ENCODE measurements around the gene MYZAP. TPM values are rescaled to one million over a fixed set of nuclear protein-coding genes. Genes with fewer than 3 reads are reported as not detected.

The MYZAP gene
- total and polyA plus RNA-seq, 10 donors, result 4.1 to 26.2 (median 13.8) TPM

DNA sequence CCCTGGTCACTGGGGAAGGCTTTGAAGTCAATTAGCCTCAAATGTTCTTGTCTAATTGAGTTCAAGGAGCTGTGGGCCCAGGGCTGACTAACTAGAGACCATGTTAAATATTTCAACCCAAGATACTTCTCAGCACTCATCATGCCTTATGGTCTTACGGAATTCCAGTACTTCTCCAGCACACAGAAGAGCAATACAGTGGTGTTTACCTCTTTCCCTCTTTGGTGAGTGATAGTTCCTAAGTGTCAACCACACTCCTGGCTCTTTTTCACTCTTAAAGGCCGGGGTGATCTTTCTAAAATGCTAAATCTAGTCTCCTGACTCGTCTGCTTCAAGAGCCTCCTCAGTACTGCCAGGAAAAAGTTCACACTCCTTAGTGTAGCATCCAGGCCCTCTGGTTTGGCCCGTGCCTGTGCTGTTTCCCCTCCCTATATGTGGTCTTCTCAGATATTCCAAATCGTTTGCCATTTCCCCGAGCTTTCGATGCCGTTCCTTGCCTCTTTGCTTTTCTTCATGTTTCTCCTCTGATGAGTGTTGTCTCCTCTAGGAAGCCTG is 4.7 kb downstream of the MYZAP start:
- H3K27ac ChIP-seq, result peak overlapping the region; percentile 27 to 85 (median 75)

DNA sequence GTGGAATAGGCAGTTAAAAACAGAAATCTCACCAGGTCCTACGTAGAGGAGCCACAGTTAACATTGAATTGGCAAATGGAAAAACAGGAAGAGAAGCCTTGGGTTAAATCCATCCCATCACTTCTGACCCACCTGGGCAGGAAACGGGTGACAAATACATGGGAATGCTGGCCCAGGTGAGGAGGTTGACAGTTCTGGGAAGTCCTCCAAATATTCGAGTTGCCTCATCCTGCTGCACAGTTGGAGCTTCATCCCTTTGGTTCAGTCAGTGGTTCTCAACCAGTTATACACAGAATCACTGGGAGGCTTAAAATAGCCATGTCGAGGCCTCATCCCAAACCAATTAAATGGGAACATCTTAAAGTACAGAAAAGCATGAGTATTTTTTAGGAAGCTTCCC is 5.3 kb downstream of the MYZAP start:
- H3K27ac ChIP-seq, result peak overlapping the region in 6 of 8 donors; percentile 72 to 85 (median 76)

More for the DNA sequence above, 4.7 kb downstream of the MYZAP start:
- H3K36me3 ChIP-seq, result no peaks in the 10 kb centered on the region
- intact Hi-C loops (cut with DNase I; ENCODE audit: low total_unique reads), result no loop called here
- no peak for TF ChIP-seq POLR2A (IDR thresholded peaks at IDR 0.05)
- no peak for TF ChIP-seq POLR2AphosphoS5 (IDR thresholded peaks at IDR 0.05)
- TF ChIP-seq CTCF (IDR thresholded peaks at IDR 0.05 in 8 of 11, conservative IDR thresholded peaks at IDR 0.05 in 3 of 11), result no peak
- DNase-seq, result no peak
- no peak overlapping the region for H3K4me3 ChIP-seq
- H3K4me1 ChIP-seq, result peaks cover 3 to 49% (median 17%) of the 10 kb centered on the region in 6 donors
- H3K9me3 ChIP-seq, result no peaks in the 10 kb centered on the region
- WGBS, 5 donors, result 81 to 93% (median 85%) methylated on average over 8 of the region's 8 CpGs
- peaks cover 0 to 14% (median 3%) of the 10 kb centered on the region in 7 donors for H3K27me3 ChIP-seq (replicated peaks in 1 of 7)

GRCh38 chr15:57597431-57597830 is 5.7 kb downstream of the MYZAP start:
- H3K4me1 ChIP-seq, result peaks cover 3 to 41% (median 8%) of the 10 kb centered on the region in 6 donors
- peaks cover 0 to 4% (median under 1%) of the 10 kb centered on the region in 7 donors for H3K27me3 ChIP-seq (replicated peaks in 1 of 7)
- H3K36me3 ChIP-seq, result no peaks in the 10 kb centered on the region
- no peak overlapping the region for H3K4me3 ChIP-seq
- WGBS, 5 donors, result 51 to 87% (median 73%) methylated on average over 3 of the region's 3 CpGs
- peak overlapping the region in 5 of 8 donors; percentile 45 to 85 (median 74) for H3K27ac ChIP-seq
- intact Hi-C loops (cut with DNase I; ENCODE audit: low total_unique reads), result no loop called here
- DNase-seq, result no peak
- no peak for TF ChIP-seq CTCF (IDR thresholded peaks at IDR 0.05 in 8 of 11, conservative IDR thresholded peaks at IDR 0.05 in 3 of 11)
- TF ChIP-seq POLR2AphosphoS5 (IDR thresholded peaks at IDR 0.05), result no peak
- no peak for TF ChIP-seq POLR2A (IDR thresholded peaks at IDR 0.05)
- no peaks in the 10 kb centered on the region for H3K9me3 ChIP-seq

More for the DNA sequence above, 5.3 kb downstream of the MYZAP start:
- Histone ChIP-seq H3K27me3 (replicated peaks in 1 of 7) (peaks cover 0 to 8% (median 3%) of the 10 kb centered on the region in 7 donors), H3K36me3 (no peaks in the 10 kb centered on the region), H3K4me3 (no peak overlapping the region), H3K9me3 (no peaks in the 10 kb centered on the region), H3K4me1 (peaks cover 3 to 43% (median 13%) of the 10 kb centered on the region in 6 donors)
- WGBS, 5 donors, result 54 to 71% (median 65%) methylated on average over 4 of the region's 4 CpGs
- intact Hi-C loops (cut with DNase I; ENCODE audit: low total_unique reads), result no loop called here
- DNase-seq, result no peak
- TF ChIP-seq POLR2A (IDR thresholded peaks at IDR 0.05), result no peak
- TF ChIP-seq CTCF (IDR thresholded peaks at IDR 0.05 in 8 of 11, conservative IDR thresholded peaks at IDR 0.05 in 3 of 11), result no peak
- TF ChIP-seq POLR2AphosphoS5 (IDR thresholded peaks at IDR 0.05), result no peak

- H3K4me3 ChIP-seq, result no peak overlapping the region
- peaks cover 3 to 41% (median 7%) of the 10 kb centered on the region in 6 donors for H3K4me1 ChIP-seq
- DNase-seq, result no peak
- intact Hi-C loops (cut with DNase I; ENCODE audit: low total_unique reads), result no loop called here
- 86 to 95% (median 88%) methylated on average over 5 of the region's 5 CpGs for WGBS, 5 donors
- H3K9me3 ChIP-seq, result no peaks in the 10 kb centered on the region
- TF ChIP-seq POLR2A (IDR thresholded peaks at IDR 0.05), result no peak
- no peak for TF ChIP-seq CTCF (IDR thresholded peaks at IDR 0.05 in 8 of 11, conservative IDR thresholded peaks at IDR 0.05 in 3 of 11)
- no peak for TF ChIP-seq POLR2AphosphoS5 (IDR thresholded peaks at IDR 0.05)
- H3K27ac ChIP-seq, result peak overlapping the region in 6 of 8 donors; percentile 8 to 85 (median 73)
- H3K36me3 ChIP-seq, result no peaks in the 10 kb centered on the region
- H3K27me3 ChIP-seq (replicated peaks in 1 of 7), result no peaks in the 10 kb centered on the region
Measured at GRCh38 chr15:57598346-57598745, 6.6 kb downstream of the MYZAP start.

All from spleen (tissue), 11 donors.